UCSD-AML1 (cell line): Measurements from ENCODE around the gene PGLYRP4.
"Not testable (repeated sequence)": the region's sequence is repeated elsewhere in the genome, so short reads cannot be mapped to it uniquely, and the experiment has no call there.

Source experiments
- DNase-seq: peaks from one replicate; lab custom pipeline; 2025; ENCODE audit not compliant: unreplicated experiment; lab: John Stamatoyannopoulos, UW

The PGLYRP4 gene

DNA sequence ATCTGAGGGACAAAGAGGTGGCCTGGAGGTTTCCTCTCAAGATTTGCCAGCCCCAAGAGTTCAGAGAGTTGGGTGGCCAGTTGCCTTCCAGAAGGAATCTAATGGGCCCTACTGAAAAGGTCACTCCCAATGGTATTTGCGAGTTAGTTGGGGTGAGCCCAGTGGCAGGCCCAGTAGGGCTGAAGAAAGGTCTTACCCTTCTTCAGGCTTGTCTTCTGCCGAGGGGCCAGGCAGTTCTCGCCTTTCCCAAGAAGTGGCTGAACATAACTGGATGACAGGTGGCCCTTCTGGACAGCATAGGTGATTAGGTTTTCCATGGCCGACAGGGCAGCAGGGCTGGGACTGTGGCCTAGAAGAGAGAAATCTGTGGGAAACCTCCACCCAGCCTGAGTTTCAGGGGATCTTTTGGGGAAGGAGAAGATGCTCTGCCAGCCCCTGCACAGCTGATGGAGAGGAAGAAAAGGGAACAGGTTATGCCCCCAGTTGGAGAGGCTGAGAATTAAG lies 7.2 kb downstream of the PGLYRP4 start:
- no peak for DNase-seq

DNA sequence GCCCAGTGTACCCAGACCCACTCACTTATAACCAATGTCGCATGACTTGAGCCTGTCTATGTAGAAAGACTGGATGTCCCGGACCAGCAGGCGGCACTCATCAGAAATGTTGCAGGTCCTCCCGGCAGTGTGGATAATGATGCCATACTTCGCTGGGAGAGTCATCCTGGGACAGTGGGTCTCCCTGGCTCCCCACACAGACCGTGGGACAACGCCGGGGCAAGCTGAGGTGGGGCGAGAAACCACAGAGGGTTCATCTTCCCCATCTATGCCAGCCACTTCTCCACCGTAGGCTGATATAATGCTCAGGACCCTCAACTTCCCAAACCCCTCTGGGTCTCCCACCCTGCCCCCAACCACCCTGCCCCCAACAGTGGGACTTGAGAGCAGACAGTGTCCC lies 8.3 kb downstream of the PGLYRP4 start:
- DNase-seq = no peak

DNA sequence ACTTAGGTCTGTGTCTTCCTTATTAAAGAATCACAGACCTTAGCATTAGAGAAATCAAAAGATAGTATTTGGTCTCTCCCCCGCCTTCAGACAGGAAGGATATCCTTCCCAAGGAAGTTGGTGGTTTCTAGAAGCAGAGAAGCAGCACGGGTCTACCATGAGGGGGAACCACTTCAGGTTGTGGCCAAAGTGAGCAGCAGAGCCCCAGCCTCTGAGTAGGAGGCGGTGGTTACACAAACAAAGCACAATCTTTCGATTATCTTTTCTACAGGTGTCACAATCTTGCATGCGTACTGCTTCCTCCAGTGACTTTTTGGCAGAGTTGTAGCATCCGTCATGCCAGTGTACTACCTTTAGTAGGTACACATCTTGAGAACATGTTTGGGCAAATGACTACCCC lies 8.8 kb downstream of the PGLYRP4 start:
- no peak for DNase-seq

DNA sequence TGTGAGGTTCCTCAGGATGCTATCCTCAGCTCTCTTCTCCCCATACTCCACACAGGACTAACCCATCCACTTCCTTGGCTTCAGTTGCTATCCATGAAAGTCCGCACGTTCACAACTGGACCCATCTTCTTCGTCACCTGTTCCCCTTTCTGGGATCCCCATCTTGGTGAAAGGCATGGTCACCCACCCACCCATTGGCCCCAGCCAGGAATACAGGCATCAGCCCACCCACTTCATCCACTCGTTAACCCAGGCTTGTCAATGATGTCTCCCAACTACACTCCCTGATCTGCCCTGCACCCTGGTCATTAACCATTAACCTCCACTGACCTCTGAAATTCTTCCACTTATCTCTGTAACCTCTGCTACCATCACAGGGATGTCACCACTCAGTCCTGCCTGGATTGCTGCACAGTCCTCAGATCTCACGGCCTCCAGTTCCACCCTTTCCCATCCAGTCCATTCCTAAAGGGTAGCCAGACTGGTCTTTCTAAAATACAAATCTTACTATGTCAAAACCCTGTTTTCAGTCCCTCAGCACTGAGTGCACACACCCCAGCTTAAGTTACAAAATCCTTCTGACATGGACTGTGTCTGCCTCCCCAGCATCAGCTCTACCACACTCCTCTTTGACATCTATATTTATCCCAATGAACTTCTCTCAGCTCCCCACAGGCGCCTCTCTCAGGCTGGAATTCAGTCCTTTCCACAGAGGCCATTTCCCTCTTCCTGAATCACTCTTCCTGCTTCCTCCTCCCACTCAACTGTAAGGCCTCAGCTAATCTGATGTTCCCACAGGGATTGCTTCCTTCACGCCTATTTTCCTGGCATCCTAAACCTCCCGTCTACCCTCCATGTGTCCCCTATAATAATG lies 10.4 kb downstream of the PGLYRP4 start:
- DNase-seq = no peak

DNA sequence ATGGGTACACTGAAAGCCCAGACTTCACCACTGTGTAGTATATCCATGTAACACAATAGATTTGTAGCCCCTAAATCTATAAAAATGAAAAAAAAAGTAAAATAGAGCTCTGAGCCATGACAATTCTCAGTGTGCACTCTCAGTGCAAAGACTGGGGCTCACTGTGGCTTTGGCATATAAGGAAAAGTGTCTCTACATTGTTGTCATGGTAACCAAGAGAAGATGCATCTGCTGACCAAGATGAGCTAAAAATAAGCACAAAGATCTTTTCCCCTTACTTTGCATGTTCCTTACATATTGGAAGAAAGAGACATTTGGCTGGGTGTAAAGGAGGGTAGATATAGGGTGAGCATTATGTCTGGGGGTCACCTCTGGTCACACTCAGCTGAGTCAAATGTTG lies 12.0 kb downstream of the PGLYRP4 start:
- no peak for DNase-seq

DNA sequence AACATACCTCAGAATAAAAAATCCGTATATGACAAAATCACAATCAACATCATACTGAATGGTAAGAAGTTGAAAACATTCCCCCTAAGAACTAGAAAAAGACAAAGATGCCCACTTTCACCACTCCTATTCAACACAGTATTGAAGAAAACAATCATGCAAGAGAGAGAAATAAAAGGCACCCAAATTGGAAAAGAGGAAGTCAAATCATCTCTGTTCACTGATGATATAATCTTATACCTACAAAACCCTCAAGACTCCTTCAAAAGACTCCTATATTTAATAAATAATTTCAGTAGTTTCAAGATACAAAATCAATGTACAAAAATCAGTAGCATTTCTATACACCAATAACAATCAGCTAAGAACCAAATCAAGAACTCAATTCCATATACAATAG lies 14.7 kb downstream of the PGLYRP4 start:
- DNase-seq = no peak

DNA sequence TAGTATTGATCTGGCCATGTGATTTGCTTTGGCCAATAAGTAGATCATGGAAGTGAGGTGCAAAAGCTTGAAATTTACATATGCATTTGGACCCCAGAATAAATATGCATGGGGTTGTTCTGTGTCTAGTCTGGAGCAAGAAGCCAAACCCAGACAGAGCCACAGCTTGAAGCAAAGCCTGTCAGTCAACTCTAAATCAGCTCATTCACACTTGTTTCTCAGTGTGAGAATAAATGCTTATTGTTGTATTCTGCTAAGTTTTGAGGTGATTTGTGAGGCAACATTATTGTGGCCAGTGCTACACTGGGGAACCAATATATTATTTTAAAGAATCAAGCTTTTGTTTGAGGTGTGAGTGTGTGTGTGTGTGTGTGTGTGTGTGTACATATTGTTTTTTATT lies 23.7 kb downstream of the PGLYRP4 start:
- DNase-seq = no peak

DNA sequence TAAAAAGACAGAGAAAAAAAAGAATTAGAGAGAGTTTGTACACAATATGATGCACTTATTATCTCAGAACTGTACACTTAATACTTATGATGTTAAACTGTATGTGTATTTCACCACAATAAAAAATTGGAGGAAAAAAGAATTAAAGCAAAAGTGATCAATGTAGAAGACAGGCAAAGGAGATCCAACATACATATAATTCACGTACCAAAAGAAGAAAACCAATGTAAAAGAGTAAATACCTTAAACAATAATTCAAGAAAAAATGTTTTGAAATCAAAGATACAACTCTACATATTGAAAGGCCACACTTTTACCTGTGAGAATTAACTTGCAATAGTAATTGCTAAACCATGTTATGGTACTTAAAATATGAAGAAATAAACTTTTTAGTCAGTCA lies 26.1 kb downstream of the PGLYRP4 start:
- DNase-seq = no peak

DNA sequence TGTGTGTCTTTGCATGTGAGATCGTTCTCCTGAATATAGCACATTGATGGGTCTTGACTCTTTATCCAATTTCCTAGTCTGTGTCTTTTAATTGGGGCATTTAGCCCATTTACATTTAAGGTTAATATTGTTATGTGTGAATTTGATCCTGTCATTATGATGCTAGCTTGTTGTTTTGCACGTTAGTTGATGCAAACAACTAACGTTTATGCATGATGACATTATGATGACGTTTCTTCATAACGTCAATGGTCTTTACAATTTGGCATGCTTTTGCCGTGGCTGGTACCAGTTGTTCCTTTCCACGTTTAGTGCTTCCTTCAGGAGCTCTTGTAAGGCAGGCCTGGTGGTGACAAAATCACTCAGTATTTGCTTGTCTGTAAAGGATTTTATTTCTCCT lies 30.5 kb downstream of the PGLYRP4 start:
- not testable (repeated sequence) for DNase-seq

DNA sequence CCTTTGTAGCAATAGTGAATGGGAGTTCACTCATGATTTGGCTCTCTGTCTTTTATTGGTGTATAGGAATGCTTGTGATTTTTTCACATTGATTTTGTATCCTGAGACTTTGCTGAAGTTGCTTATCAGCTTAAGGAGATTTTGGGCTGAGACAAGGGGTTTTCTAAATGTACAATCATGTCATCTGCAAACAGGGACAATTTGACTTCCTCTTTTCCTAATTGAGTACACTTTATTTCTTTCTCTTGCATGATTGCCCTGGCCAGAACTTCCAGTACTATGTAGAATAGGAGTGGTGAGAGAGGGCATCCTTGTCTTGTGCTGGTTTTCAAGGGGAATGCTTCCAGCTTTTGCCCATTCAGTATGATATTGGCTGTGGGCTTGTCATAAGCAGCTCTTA lies 32.6 kb downstream of the PGLYRP4 start:
- not testable (repeated sequence) for DNase-seq

DNA sequence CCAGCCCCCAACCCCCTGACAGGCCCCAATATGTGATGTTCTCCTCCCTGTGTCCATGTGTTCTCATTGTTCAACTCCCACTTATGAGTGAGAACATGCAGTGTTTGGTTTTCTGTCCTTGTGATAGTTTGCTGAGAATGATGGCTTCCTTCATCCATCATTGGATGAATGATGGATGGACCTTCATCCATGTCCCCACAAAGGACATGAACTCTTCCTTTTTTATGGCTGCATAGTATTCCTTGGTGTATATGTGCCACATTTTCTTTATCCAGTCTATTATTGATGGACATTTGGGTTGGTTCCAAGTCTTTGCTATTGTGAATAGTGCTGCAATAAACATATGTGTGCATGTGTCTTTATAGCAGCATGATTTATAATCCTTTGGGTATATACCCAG lies 34.3 kb downstream of the PGLYRP4 start:
- not testable (repeated sequence) for DNase-seq

DNA sequence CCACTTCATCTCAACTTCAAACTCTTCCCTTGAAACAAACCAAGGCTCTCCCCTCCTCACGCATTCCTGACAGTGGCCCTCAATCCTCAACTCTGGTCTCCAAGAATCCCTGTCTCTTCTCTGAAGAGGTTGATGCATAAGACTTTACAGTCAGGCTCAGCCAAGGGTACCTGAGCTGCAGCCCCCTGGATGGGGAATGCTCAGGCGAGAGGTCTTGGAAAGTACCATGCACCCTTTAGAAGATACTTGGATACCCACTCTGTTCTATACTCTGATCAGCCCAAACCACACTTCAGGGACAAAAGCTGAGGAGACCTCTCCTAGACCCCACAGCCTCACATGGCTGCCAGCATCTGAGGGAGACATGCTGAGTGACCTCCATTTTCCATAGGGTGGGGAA lies 35.4 kb downstream of the PGLYRP4 start:
- DNase-seq = no peak

DNA sequence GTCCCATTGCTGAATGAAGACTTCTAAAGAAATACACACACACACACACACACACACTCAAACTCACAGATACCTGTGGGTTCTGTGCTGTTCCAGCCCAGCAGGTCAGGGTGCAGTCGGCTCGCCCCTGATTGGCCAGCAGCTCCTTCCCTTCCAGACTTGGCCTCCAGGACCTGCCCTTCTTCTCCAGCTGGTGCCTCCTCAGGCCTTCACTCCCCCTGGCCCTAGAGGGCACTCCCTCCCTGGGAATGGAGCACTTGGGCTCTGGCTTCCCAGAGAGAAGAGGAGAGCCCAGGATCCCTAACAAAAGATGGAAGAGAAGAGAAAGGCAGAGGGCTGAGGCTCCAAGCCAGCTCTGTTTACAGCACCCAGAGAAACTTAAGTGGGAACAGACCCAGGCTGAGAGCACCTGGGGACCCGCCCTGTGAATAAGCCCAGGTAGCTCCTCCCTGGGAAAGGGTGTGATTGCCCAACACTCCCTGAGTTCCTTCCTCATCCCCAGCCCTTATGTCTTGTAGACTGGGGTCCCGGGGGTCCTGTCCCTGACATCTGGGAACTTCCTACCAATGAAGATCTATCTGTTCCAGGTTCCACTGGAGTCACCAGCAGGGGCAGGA lies 36.0 kb downstream of the PGLYRP4 start, which contains the start of gene PGLYRP3:
Gene PGLYRP3, minus strand, starts transcription at position 383 of the 617 bp plus-strand sequence. CDS start 2,287 bp downstream, outside the sequence.
- no peak for DNase-seq

DNA sequence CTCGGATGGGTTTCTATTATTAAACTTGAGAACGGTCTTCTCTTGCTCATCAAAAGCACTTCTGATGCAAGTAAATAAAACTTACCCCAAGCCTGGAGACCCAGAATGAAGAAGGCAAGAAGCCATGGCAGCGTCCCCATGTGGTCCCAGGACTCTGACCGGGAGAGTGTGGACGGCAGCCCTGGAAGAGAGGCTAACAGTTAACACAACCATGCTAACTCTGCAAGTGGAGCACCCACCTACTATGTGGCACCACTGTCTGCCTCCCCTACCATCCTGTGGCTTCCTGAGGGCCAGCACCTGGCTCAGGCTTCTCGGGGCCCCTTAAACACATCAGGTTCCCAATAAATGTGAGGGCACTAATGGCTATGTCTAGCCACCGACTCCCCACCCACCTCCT lies 38.1 kb downstream of the PGLYRP4 start:
- no peak for DNase-seq

DNA sequence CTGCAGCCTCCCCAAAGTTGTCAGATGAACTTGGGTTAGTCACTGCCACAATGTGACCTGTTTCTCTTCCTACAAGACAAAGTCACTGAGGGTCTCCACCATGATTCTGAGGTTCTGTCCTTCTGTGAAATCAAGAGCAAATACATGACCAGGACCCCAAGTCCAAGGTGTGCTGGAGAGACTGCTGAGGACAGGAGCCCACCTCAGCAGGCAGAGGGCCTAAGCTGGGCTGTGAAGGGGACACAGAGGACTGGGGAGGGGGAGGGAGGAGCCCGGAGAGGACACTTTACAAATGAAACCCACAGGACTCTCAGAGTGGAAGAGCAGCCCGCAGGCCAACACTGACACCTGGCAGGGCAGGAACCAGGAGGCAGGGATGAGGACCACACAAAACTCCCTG lies 39.2 kb downstream of the PGLYRP4 start:
- DNase-seq = no peak

DNA sequence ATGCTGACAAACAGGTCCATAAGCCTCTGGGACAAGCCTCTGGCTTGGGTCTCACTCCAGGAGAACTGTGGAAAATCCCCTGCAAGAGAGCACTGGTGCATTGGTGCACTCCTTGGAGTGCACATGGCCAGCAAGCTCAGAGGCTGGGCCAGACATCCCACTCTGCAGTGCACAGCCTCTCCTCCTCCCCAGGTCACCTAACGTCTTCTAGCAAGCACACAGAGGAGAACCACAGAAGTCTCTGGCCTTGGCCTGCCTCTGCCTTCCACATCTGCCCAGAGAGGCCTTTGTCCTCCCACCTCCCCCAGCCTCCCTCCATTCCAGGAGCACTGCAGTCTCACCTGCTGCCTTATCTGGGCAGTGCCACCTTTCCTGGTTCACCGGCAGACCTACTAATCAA lies 40.1 kb downstream of the PGLYRP4 start:
- no peak for DNase-seq

DNA sequence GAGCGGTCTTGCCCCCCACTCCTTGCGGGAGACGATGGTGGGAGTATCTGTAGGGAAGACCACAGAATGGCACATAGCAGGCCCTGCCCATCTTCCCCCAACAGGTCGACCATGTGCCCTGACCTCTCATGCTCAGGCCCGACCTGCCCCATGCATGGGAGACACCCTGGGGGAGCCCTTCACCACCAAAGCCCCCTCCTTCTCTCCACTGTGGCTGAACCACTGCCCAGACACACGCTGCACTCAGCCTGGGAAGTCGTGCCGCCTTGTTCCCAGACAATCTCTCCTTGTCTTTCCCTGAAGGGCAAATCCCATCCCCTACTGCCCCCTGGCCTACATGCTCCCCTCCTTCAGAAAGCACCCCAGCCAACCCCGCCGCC lies 41.4 kb downstream of the PGLYRP4 start:
- DNase-seq = no peak

DNA sequence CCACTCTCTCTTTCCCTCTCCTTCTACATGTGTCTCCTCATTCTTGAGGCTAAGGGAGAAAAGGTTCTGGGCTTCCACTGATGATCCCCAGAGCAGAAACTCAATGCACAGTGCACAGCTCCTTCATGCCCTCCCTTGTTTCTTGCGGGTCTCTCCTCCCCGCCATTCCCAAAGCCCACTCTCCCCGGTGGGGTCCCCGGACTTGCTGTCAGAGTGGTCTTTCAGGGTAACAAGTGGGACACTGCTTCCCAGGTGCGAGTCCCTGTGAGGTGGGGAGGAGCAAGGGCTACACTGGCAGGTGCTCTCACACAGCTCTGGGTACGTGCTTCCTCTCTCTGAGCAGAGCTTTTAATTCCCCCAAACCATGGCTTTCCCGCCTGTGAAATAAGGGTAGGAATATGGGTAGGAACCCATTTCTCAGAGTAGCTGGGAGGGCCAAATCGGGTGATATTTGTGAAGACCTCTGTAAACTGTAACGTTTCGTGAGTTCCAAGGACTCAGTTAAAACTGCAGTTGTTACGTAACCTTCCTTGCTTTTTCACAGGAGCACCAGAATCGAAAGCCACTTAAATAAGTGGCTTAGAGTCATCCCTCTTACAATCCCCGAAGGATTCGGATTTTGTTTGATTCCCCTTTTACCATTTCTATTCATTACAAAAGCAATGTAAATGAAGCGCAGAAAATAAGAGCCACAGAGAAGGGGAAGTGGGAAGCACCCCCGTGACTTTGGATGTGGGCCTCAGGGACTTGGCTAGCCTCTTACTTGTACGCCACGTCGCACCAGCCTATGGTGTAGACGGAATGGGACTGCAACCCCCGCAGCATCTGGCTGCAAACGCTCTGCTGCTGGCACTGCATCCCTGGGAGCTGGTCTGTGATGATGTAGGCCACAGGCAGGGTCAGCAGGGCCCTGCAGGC lies 42.1 kb downstream of the PGLYRP4 start:
- DNase-seq = no peak

DNA sequence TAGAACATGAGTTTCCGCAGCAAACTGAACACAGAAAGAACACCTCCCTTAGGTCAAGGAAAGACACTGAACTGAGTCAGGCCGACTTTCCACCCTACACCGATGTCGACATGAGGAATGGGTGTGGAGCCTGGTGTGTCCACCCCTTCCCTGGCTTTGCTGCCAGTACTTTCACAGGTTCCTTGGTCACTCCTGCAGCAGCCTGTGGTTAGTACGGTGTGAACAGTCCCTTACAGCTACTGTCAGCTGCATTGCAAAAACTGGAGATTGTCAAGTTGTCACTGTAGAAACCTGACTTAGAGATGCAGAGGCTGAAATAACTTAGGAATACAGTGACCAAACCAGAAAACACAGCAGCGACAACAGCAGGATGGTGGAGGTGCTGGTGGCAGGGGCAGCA lies 43.0 kb downstream of the PGLYRP4 start:
- no peak for DNase-seq

DNA sequence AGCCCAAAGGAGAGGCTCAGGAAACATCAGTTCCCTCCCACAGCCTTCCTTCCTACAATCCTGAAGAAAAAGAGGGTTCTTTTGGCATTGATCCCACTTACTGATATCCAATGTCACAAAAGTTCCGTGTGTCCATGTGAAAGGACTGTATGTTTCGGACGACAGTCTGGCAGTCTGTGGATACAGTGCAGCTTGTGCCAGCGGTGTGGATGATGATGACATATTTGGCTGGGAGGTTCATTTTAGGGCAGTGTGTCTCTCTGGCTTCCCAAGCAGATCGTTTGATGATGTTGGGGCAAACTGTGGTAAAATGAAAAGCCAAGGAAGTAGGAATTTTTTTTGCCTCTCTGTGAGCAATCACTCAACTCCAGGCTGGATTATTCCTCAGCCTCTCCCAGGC lies 46.3 kb downstream of the PGLYRP4 start:
- no peak for DNase-seq

DNA sequence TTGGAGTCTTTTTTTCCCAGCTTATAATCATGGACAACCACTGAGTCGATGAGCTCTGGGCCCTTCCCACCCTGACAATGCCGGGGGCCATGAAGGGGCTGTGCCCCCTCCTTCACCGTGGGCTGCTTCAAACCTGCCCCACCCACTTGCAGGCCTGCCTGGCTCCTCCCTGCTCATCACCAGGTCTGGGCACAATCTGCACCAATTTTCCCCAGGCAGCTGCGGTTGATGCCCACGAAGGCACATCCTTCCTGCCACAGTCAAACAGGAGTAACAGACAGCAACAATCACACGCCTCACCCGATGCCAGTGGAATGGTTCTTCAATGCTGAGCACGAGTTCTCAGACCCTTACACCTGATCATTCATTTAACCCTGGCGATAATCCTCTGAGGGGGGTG lies 54.8 kb downstream of the PGLYRP4 start:
- DNase-seq = no peak

DNA sequence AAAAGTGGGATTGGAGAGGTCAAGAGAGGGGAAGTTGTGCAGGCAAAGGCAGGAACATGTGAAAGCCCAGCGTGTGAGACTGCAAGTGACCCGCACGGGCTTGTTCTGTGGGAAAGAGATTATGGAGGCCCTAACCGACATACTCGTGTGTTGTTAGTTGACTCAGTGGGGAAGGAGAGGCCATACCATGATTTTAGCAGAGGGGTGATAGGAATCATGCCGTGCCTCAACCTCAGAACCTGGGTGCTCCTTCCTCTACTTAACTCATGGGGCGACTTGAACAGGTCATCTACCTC lies 55.2 kb downstream of the PGLYRP4 start:
- no peak for DNase-seq
